ENCODE results near the gene MN1. TPM values are rescaled to one million over a fixed set of nuclear protein-coding genes. Genes with fewer than 3 reads are reported as not detected.

Gene MN1
- total RNA-seq, 1 donor, result 0.86 TPM

DNA sequence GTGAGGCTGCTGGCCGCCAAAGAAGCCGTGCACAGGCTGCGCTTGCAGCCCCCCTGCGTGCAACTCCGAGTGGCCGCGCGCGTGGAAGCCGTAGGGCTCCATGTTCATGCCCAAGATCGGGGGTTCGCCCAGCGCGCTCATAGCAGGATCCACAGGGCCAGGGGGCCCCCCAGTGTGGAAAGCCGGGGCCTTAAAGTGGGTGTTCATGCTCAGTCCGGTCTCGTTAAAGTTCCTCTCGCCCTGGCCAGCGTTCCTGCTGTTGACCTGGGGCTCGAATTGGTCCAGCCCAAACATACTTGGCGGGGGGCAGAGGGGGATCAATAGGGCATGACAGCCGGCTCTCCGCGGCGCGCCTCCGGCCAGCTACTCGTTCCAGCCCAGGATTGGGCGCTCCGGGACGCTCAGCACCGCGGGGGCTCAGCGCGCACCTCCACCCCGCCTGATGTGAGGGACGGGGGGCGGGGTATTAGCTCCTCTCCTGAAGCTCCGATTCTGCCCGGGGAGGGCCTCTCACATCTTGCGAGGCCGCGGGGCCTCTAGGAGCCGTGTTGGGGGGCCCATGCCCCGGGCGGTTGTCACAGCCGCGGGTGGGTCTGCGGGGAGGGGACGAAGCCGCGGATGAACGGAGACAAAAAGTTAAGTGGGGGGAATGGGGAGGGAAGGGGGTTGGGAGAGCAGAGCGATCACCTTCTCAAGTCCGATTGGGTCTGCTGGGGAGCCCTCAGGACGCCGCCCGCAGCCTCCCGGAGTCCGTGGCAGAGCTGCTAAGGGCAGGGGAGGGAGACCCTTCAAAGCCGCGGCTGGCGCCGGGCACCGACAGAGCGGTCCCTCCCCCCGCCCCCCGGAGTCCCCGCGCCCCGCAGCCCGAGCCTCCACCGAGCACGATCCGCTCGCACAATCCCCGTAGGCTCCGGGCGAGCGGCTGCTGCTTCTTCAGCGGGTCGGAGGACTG lies 1.0 kb downstream of the MN1 start:
- TF ChIP-seq, protein P1, sequence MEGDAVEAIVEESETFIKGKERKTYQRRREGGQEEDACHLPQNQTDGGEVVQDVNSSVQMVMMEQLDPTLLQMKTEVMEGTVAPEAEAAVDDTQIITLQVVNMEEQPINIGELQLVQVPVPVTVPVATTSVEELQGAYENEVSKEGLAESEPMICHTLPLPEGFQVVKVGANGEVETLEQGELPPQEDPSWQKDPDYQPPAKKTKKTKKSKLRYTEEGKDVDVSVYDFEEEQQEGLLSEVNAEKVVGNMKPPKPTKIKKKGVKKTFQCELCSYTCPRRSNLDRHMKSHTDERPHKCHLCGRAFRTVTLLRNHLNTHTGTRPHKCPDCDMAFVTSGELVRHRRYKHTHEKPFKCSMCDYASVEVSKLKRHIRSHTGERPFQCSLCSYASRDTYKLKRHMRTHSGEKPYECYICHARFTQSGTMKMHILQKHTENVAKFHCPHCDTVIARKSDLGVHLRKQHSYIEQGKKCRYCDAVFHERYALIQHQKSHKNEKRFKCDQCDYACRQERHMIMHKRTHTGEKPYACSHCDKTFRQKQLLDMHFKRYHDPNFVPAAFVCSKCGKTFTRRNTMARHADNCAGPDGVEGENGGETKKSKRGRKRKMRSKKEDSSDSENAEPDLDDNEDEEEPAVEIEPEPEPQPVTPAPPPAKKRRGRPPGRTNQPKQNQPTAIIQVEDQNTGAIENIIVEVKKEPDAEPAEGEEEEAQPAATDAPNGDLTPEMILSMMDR (IDR thresholded peaks at IDR 0.05; ENCODE audit: insufficient read depth, low read depth, low read length), result no peak
- H3K4me3 ChIP-seq (ENCODE audit: low read depth, low read length), result peak overlapping the region; percentile 76
- DNase-seq (ENCODE audit: low read depth), result no peak

DNA sequence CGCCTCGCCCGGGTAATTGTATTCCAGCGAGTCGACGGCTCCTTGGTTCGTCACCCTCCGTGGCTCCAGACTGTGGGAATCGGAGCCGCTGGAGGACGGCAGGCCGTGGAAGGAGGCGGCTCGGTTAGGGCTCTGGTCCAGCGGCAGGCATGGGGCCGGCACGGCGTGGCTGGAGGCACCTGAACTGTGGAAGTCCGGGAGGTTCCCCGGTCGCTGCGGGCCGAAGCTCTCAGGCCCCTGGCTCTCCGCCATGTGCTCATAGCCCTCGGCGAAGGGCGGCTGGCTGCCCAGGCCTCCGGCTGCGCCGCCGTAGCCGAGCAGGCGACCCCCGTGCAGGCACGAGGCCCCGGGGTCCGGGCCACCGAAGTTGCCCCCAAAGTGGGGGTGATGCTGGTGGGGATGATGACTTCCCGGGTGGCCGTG lies 1.7 kb downstream of the MN1 start:
- TF ChIP-seq, protein P1 (IDR thresholded peaks at IDR 0.05; ENCODE audit: insufficient read depth, low read depth, low read length), result no peak
- H3K4me3 ChIP-seq (ENCODE audit: low read depth, low read length), result no peak overlapping the region
- peak; percentile 5 for DNase-seq (ENCODE audit: low read depth)

DNA sequence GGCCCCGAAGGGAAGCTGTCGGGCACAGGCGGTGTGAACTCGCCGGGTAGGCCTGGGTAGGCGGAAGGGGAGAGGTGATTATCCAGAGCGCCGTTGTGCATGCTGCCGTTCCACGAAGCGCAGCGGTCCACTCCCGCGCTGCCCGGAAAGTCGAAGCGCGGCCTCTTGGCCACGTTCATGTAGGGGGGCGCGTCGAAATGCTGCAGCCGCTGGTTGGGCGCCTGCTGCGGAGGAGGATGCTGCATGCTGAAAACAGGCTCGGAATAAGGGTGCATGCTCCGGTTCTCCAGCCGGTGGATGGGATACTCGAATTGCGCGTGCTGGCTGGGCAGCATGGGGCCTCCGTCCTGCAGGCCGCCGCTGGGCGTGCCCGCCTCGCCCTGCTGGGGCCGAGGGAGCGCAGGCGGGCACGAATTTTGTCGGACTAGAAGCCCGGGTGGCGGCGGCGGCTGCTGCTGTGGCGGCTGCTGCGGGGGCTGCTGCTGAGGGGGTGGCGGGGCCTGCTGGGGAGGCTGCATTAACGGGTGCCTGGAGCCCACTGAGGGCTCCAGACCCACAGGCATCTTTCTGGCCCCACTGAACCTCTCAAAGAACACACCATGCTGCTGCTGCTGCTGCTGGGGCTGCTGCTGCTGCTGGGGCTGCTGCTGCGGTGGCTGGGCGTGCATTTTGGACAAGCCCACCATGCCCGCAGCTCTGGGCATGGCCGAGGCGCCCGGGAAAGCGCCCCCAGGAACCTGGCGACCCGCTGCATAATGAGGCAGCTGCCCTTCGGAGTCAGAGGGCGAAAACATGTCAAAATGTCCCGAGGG lies 2.3 kb downstream of the MN1 start:
- TF ChIP-seq, protein P1 (IDR thresholded peaks at IDR 0.05; ENCODE audit: insufficient read depth, low read depth, low read length), result no peak
- H3K4me3 ChIP-seq (ENCODE audit: low read depth, low read length), result no peak overlapping the region

DNA sequence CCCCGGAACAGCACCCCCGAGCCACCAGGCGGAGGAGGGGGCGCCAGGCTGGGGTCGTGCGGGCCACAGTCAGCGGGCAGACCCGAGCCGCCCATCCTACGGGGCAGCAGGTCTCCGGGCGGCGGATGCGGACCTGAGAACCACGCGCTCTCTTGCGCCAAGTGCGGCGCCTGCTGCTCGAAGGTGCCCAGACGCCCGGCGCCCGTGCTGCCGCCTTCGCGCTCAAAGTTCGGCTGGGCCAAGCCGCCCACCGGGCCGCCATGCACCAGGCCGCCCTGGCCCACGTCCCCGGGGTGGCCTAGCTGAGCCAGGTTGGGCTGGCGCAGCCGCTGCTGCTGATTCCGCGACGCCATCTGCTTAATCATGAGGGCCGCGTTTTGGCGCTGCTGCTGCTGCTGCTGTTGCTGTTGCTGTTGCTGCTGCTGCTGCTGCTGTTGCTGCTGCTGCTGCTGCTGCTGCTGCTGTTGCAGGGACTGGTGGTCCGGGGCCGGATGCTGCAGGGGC lies 3.0 kb downstream of the MN1 start:
- TF ChIP-seq, protein P1 (IDR thresholded peaks at IDR 0.05; ENCODE audit: insufficient read depth, low read depth, low read length), result no peak
- H3K4me3 ChIP-seq (ENCODE audit: low read depth, low read length), result no peak overlapping the region
- DNase-seq (ENCODE audit: low read depth), result no peak

More for the DNA sequence above, 2.3 kb downstream of the MN1 start:
- DNase-seq (ENCODE audit: low read depth), result no peak

DNA sequence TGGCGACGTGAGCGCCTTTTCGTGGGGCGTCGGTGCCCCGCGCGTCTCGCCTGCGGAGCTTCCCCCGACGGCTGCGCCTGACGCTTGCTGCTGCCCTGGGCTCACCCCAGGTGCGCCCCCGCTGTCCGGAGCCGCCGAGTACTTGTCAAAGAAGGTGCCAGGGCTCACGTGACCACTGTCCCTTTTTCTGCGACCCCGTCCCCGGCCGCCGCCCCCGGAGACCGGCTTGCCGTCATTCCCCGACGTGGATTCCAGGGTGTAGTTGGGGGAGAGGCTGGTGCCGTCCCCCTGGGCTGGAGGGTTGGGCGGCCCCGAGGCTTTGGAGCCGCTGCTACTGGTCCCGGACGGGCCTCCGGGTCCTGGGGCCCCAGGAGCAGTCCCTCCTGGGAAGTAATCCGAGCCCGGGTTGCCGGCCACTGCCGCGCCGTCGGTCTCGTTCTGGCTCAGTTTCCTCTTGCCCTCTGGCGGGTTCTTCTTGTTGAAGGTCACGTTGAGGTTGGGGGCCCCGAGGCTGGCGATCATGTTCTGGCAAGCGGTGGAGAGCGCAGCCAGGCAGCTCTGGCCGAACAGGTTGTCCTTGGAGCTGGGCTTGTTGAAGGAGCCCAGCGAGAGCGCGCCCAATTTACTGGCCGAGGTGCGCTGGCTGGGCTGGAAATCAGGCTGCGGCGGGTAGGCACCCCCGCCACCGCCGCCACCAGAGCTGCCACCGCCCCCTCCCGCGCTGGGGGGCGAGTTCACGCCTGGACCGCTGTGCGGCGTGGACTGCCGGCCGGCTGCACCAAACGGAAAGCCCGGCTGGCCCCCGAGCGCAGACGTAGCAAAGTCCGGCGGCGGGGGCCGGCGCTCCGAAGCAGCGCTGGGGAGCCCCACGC lies 3.8 kb downstream of the MN1 start:
- TF ChIP-seq, protein P1 (IDR thresholded peaks at IDR 0.05; ENCODE audit: insufficient read depth, low read depth, low read length), result no peak
- no peak overlapping the region for H3K4me3 ChIP-seq (ENCODE audit: low read depth, low read length)
- DNase-seq (ENCODE audit: low read depth), result no peak

All from fibroblast of villous mesenchyme (primary cell).